ENCODE data around the gene UBL7. TPM values are rescaled to one million over a fixed set of nuclear protein-coding genes. Genes with fewer than 3 reads are reported as not detected.

The UBL7 gene
- total and polyA plus RNA-seq, 3 donors from 2014 or later, result 61.9 to 104 (median 70.6) TPM

DNA sequence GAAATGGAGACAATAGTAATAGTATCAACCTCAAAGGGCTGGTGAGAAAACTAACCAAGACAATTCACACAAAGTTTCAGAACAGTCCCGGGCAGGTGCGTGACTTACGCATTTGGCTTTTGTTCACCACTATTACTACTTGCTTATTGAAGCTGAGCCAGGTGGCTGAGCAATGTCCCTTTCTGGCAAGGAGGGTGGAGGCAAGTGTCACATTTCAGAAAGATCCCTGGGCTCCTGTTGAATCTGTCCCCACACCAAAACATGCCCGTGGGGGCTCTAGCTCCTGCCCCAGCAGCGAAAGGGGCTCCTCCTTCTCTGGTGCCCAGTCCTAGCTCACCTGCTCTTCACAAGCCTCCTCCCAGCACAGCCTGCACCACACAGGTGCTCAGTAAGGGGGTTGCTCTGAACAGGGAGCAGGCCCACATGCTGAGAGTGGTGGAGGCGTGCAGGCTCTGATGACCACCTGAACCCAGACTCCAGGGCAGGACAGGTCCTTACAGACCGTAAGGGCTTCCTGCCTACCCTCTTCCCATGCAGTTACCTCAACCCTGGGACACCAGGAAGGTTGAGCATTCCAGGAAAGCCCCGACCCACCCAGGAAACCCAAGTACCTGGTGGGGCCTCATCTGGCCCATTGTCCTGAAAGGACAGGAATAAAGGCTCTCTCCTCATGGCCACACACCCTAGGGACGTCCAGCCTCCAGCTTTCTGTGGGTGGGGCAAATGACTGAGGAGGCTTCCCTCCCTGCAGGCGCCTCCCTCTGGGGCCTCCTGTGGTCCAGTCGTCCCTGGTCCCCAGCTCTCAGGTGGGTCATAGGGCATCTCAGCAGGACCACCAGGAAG lies 59.8 kb downstream of the UBL7 start:
- Histone ChIP-seq H3K4me3 (no peak overlapping the region), H3K36me3 (ENCODE audit: low read depth, missing control alignments) (no peaks in the 10 kb centered on the region), H3K27me3 (no peaks in the 10 kb centered on the region), H3K4me1 (peaks cover 31% of the 10 kb centered on the region), H3K27ac (no peak overlapping the region), H3K9me3 (no peaks in the 10 kb centered on the region)
- no peak for DNase-seq
- no peak for TF ChIP-seq CTCF (IDR thresholded peaks at IDR 0.05)
- no peak for TF ChIP-seq POLR2A (IDR thresholded peaks at IDR 0.05)
- WGBS, 2 donors, result 82 to 85% methylated on average over 7 to 11 of the region's 11 CpGs
- intact Hi-C loops (cut with DNase I; ENCODE audit: low total_unique reads), result no loop called here

- TF ChIP-seq CTCF (IDR thresholded peaks at IDR 0.05) (no peak), POLR2A (IDR thresholded peaks at IDR 0.05) (no peak)
- WGBS, 2 donors, result 92% methylated on average over 9 to 10 of the region's 10 CpGs
- Histone ChIP-seq H3K9me3 (no peaks in the 10 kb centered on the region), H3K4me3 (no peak overlapping the region), H3K27ac (no peak overlapping the region), H3K36me3 (ENCODE audit: low read depth, missing control alignments) (no peaks in the 10 kb centered on the region), H3K4me1 (peaks cover 23% of the 10 kb centered on the region), H3K27me3 (no peaks in the 10 kb centered on the region)
- intact Hi-C loops (cut with DNase I; ENCODE audit: low total_unique reads), result no loop called here
- no peak for DNase-seq
Observed at GRCh38 chr15:74400313-74400860, 60.6 kb downstream of the UBL7 start.

- 59 to 67% methylated on average over 2 to 5 of the region's 5 CpGs for WGBS, 2 donors
- H3K36me3 ChIP-seq (ENCODE audit: low read depth, missing control alignments), result no peaks in the 10 kb centered on the region
- no peaks in the 10 kb centered on the region for H3K9me3 ChIP-seq
- no peaks in the 10 kb centered on the region for H3K27me3 ChIP-seq
- intact Hi-C loops (cut with DNase I; ENCODE audit: low total_unique reads), result no loop called here
- H3K4me3 ChIP-seq, result no peak overlapping the region
- DNase-seq, result no peak
- peaks cover 16% of the 10 kb centered on the region for H3K4me1 ChIP-seq
- no peak for TF ChIP-seq POLR2A (IDR thresholded peaks at IDR 0.05)
- TF ChIP-seq CTCF (IDR thresholded peaks at IDR 0.05), result no peak
- no peak overlapping the region for H3K27ac ChIP-seq
Observed at GRCh38 chr15:74399511-74400312, 61.2 kb downstream of the UBL7 start.

DNA sequence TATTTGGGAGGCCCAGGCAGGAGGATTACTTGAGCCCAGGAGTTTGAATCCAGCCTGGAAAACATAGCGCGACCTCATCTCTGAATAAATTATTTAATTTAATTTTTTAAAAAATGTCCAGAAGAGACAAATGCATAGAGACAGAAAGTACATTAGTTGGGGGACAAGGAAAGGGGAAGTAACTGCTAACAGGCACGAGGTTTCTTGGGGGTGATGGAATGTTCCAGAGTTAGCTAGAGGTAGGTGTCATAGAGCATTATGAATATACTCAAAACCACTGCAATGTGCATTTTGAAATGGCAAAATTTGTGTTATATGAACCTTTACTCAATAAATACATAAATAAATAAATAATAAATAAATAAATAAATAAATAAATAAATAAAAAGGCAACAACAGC lies 61.9 kb downstream of the UBL7 start:
- no peak overlapping the region for H3K27ac ChIP-seq
- no peaks in the 10 kb centered on the region for H3K27me3 ChIP-seq
- H3K4me3 ChIP-seq, result no peak overlapping the region
- no peak for TF ChIP-seq CTCF (IDR thresholded peaks at IDR 0.05)
- TF ChIP-seq POLR2A (IDR thresholded peaks at IDR 0.05), result no peak
- H3K4me1 ChIP-seq, result peaks cover 10% of the 10 kb centered on the region
- no peaks in the 10 kb centered on the region for H3K36me3 ChIP-seq (ENCODE audit: low read depth, missing control alignments)
- intact Hi-C loops (cut with DNase I; ENCODE audit: low total_unique reads), result no loop called here
- no peaks in the 10 kb centered on the region for H3K9me3 ChIP-seq
- WGBS, 2 donors, result 89 to 98% methylated on average over 3 of the region's 3 CpGs
- no peak for DNase-seq

All from testis (tissue), 3 donors.